ENCODE measurements around the gene LRFN5. TPM values are rescaled to one million over a fixed set of nuclear protein-coding genes. Genes with fewer than 3 reads are reported as not detected.

Gene LRFN5
- total RNA-seq, 1 experiment from 2014 or later: not detected

- Histone ChIP-seq H3K4me1 (ENCODE audit: control insufficient read depth in 1 of 2, insufficient read depth in 2 of 2, low read length in 2 of 2) (no peaks in the 10 kb centered on the region), H3K9me2 (ENCODE audit: insufficient read depth) (no peaks in the 10 kb centered on the region), H3K4me3 (replicated peaks in 1 of 2; ENCODE audit: low read depth in 1 of 2, low read length in 2 of 2) (no peak overlapping the region), H3K9ac (ENCODE audit: low read length) (no peak overlapping the region), H3K36me3 (ENCODE audit: control insufficient read depth in 1 of 2, insufficient read depth in 2 of 2, low read length in 2 of 2) (no peaks in the 10 kb centered on the region), H3K27ac (ENCODE audit: low read depth, low read length) (no peak overlapping the region), H3K27me3 (ENCODE audit: insufficient read depth, low read length) (no peaks in the 10 kb centered on the region), H3K4me2 (ENCODE audit: low read length) (no peak overlapping the region), H2AFZ (ENCODE audit: low read depth, low read length, poor library complexity, severe bottlenecking) (no peak overlapping the region), H3K79me2 (ENCODE audit: insufficient read depth, low read length) (no peaks in the 10 kb centered on the region), H3K9me3 (ENCODE audit: control insufficient read depth in 1 of 2, insufficient read depth in 1 of 2, low read depth in 1 of 2, low read length in 2 of 2) (peaks cover 0 to 4% of the 10 kb centered on the region in 2 experiments; a peak in 1 of 4 replicates), H4K20me1 (ENCODE audit: insufficient read depth) (no peaks in the 10 kb centered on the region)
- ATAC-seq (no peak), DNase-seq (ENCODE audit: low read depth, low spot score) (no peak)
- intact Hi-C loops (cut with micrococcal nuclease): no loop called here
- POLR2A ChIA-PET: no interaction called here
- no TSS peak for BruUV-seq (replicated peaks)
- CTCF ChIA-PET: no interaction called here
- RAD21 ChIA-PET (ENCODE audit: low non-redundant PET in 1 of 2, low total read pairs in 2 of 2, uncharacterized antibody in 2 of 2, unreplicated experiment in 2 of 2): no interaction called here
- TF ChIP-seq EZH2 (IDR thresholded peaks at IDR 0.05): no peak
- TF ChIP-seq EZH2phosphoT487 (IDR thresholded peaks at IDR 0.05; ENCODE audit: borderline replicate concordance): no peak
- TF ChIP-seq JUND (IDR thresholded peaks at IDR 0.05): no peak
- no peak for TF ChIP-seq SP1 (IDR thresholded peaks at IDR 0.05; ENCODE audit: low read depth)
- no peak for TF ChIP-seq ATF3 (IDR thresholded peaks at IDR 0.05)
- no peak for TF ChIP-seq ZFX (IDR thresholded peaks at IDR 0.05)
- no peak for TF ChIP-seq ELF1 (IDR thresholded peaks at IDR 0.05; ENCODE audit: borderline replicate concordance, low read depth)
- TF ChIP-seq CTCF (IDR thresholded peaks at IDR 0.05 in 2 of 3, conservative IDR thresholded peaks at IDR 0.05 in 1 of 3; ENCODE audit: borderline replicate concordance in 1 of 3, insufficient read depth in 1 of 3, low read depth in 2 of 3, low read length in 2 of 3): no peak
- no peak for TF ChIP-seq CBX3 (IDR thresholded peaks at IDR 0.05; ENCODE audit: low read depth)
Observed at GRCh38 chr14:41773536-41774279, 167.0 kb downstream of the LRFN5 start.

All from HCT116 (cell line).